Fibroblast of villous mesenchyme (primary cell): Measurements from ENCODE around the gene STIM2. TPM values are rescaled to one million over a fixed set of nuclear protein-coding genes. Genes with fewer than 3 reads are reported as not detected.

Source experiments
- DNase-seq: peaks from one replicate; pipeline ENCODE4 v3.0.0-alpha.2; 2010; ENCODE audit warnings: low read depth
- H3K4me3 ChIP-seq: 2 replicates; pipeline ENCODE4 v1.5.1; 2011; ENCODE audit warnings: low read depth, mild to moderate bottlenecking, low read length
- CTCF ChIP-seq: IDR thresholded peaks from 2 replicates; pipeline ENCODE4 v1.5.1; 2012; ENCODE audit warnings: low read depth, mild to moderate bottlenecking, low read length; ENCODE audit not compliant: insufficient read depth
- total RNA-seq: library from RNA; depleted of rRNA; stranded (reverse); fragments of >200 nt; gene quantifications from 2 replicates; pipeline ENCODE4 v1.2.3, GENCODE V29; 2012

STIM2 gene
- total RNA-seq, 1 donor, result 21.6 TPM

GRCh38 chr4:26873391-26874026 lies 12.9 kb downstream of the STIM2 start:
- no peak for DNase-seq
- no peak for TF ChIP-seq CTCF
- H3K4me3 ChIP-seq, result no peak overlapping the region

GRCh38 chr4:26874110-26874509 lies 13.5 kb downstream of the STIM2 start:
- DNase-seq, result no peak
- no peak overlapping the region for H3K4me3 ChIP-seq
- TF ChIP-seq CTCF, result no peak

- H3K4me3 ChIP-seq, result no peak overlapping the region
- no peak for DNase-seq
- no peak for TF ChIP-seq CTCF
Observed at GRCh38 chr4:26877406-26877805, 16.8 kb downstream of the STIM2 start.

- no peak for TF ChIP-seq CTCF
Observed at GRCh38 chr4:26877961-26878360, 17.3 kb downstream of the STIM2 start.

GRCh38 chr4:26878794-26879391 lies 18.3 kb downstream of the STIM2 start:
- DNase-seq, result peak; percentile 22

More at GRCh38 chr4:26877961-26878360, 17.3 kb downstream of the STIM2 start:
- no peak overlapping the region for H3K4me3 ChIP-seq
- no peak for DNase-seq

GRCh38 chr4:26879805-26880204 lies 19.2 kb downstream of the STIM2 start:
- TF ChIP-seq CTCF, result no peak
- DNase-seq, result no peak
- H3K4me3 ChIP-seq, result no peak overlapping the region

More at GRCh38 chr4:26878794-26879391, 18.3 kb downstream of the STIM2 start:
- no peak for TF ChIP-seq CTCF
- H3K4me3 ChIP-seq, result no peak overlapping the region
